Fibroblast of villous mesenchyme (primary cell): ENCODE measurements around the gene EFNA4. TPM values are rescaled to one million over a fixed set of nuclear protein-coding genes. Genes with fewer than 3 reads are reported as not detected.

ENCODE experiments used
- DNase-seq: peaks from one replicate; pipeline ENCODE4 v3.0.0-alpha.2; 2010; ENCODE audit warnings: low read depth
- H3K4me3 ChIP-seq: 2 replicates; pipeline ENCODE4 v1.5.1; 2011; ENCODE audit warnings: low read depth, mild to moderate bottlenecking, low read length
- total RNA-seq: library from RNA; depleted of rRNA; stranded (reverse); fragments of >200 nt; gene quantifications from 2 replicates; pipeline ENCODE4 v1.2.3, GENCODE V29; 2012
- TF ChIP-seq, protein P1 (sequence below): IDR thresholded peaks from 2 replicates; pipeline ENCODE4 v1.5.1; 2012; ENCODE audit warnings: low read depth, mild to moderate bottlenecking, low read length; ENCODE audit not compliant: insufficient read depth

Gene EFNA4
- total RNA-seq, 1 donor = 2.6 TPM

DNA sequence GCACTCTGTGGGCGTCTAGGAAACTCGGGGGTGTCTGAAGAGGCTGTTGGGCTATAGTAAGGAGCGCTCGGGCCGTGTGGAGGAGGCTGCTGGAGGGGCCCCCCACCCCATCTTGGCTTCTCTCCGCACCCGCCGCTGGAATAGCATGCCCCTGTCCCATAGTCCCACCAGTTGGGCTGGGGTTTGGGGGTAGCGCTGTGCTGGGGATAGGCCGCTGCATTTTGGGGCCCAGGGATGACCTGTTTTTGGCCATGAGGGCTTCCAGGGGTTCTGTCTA is 15.6 kb downstream of the EFNA4 start:
- H3K4me3 ChIP-seq = peak overlapping the region; percentile 51
- TF ChIP-seq, protein P1, sequence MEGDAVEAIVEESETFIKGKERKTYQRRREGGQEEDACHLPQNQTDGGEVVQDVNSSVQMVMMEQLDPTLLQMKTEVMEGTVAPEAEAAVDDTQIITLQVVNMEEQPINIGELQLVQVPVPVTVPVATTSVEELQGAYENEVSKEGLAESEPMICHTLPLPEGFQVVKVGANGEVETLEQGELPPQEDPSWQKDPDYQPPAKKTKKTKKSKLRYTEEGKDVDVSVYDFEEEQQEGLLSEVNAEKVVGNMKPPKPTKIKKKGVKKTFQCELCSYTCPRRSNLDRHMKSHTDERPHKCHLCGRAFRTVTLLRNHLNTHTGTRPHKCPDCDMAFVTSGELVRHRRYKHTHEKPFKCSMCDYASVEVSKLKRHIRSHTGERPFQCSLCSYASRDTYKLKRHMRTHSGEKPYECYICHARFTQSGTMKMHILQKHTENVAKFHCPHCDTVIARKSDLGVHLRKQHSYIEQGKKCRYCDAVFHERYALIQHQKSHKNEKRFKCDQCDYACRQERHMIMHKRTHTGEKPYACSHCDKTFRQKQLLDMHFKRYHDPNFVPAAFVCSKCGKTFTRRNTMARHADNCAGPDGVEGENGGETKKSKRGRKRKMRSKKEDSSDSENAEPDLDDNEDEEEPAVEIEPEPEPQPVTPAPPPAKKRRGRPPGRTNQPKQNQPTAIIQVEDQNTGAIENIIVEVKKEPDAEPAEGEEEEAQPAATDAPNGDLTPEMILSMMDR = no peak
- no peak for DNase-seq

- no peak for DNase-seq
- TF ChIP-seq, protein P1 = no peak
- no peak overlapping the region for H3K4me3 ChIP-seq
Measured at GRCh38 chr1:155079487-155080311, 16.2 kb downstream of the EFNA4 start.

DNA sequence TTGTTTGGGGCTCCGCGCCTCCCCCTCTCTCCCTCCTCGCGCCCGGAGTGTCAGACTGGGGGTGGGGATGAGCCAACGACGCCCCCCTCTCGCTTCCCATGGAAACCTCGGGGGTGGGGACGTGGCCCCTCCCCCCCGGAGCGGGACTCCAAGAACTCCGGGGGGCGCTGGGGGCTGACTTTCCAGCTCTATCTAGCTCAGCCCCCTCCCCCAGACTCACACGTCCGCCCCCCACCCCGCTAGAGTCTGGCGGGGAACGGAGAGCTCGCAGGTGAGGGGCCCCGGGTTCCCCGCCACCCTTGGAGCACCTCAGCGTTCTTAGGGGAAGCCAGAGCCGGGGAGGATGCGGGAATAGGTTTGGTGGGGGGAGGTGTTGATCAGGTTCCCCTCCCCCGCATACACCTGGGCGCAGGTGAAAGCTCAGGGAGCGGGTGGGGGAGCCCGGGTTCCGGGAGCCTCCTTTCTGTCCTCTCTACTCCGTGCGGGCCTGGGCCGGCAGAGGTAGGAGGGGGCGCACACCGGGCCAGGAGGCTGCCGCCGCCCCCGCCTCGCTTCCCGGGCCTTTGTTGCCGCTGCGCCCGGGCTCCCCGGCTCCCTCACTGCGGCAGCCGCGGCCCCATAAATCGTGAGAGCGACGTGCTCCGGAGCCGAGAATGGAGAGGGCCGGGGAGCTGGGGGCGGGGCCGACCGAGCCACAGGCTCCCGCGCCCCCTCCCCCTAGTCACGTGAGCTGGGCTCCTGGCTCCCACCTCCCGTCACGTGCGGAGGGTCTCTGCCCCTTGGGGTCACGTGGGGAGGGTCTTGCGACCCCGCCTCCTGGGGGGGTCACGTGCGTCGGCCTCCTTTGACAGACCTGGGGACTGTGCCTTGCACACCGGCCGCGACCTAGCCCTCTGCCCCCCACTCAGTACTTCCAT is 17.0 kb downstream of the EFNA4 start:
- no peak overlapping the region for H3K4me3 ChIP-seq
- TF ChIP-seq, protein P1 = no peak
- no peak for DNase-seq

DNA sequence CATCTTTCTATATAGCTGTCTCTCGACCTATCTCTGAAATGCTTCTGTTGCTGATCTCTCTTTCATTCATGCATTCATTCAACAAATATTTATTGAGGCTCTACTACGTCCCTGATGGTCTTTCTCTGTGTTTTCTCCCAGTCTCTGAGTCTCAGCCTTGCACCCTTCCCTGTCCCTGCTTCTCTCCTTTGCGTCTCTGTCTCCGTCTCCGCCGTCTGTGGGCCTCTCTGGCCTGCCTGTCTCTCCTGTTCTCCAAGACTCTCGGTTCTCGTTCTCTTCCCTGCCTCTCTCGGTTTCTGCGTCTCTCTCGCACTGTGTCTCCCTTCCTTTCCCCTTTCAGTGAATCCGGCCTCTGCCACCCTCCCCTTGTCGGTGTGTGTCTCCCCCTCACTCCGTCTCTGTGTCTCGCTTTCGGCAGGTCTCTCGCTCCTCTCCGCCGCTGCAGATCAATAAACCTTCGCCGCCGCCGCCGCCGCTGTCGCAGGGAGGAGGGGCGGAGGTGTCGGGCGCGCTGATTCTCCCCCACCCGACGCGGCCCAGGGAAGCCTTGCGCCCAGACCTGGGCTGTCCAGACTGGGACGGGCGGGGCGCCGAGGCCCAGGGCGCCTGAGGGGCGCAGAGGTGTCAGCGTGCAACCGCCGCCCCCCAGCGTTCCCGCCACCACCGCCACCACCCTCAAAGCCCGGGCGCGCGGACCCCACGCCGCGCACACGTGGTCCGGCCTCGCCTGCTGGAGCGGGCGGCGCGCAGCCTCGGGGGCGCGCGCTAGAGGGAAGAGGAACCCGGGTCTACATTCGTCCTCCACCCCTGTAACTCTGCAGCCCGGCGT is 18.1 kb downstream of the EFNA4 start:
- H3K4me3 ChIP-seq = no peak overlapping the region
- DNase-seq = no peak
- TF ChIP-seq, protein P1 = no peak

GRCh38 chr1:155082301-155083051 is 18.9 kb downstream of the EFNA4 start:
- no peak for DNase-seq
- H3K4me3 ChIP-seq = no peak overlapping the region
- TF ChIP-seq, protein P1 = no peak

DNA sequence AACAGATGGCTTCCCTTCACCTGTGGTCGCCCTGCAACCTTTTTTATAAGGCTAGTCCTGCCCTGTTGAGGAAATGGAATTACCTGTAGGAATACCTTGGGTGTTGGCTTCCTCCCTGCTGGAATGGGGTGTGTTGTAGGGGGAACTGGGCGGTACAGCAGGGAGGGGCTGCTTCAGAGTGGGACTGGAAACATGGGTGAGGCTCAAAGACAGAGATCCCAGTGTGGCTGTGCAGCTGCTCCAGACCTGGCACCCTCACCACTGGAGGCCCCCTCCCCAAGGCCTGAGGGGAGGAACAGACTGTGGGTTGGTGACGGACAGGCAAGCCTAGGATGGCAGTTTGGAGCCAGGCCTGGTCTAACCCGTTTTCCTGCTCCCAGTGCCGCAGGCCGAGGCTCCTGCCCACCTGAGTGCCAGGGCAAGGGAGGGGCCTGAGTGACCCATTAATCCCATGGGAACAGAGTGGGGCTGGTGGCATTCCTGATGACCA is 19.6 kb downstream of the EFNA4 start:
- no peak overlapping the region for H3K4me3 ChIP-seq
- TF ChIP-seq, protein P1 = no peak
- DNase-seq = no peak
